SU-DHL-6 (cell line): ENCODE results near the gene VARS2.

ENCODE experiments used
- H2AFZ ChIP-seq: fragments of 200-600 bp; sonication (generic); 2 replicates; pipeline ENCODE4 v1.6.1; 2014; ENCODE audit warnings: low read depth, mild to moderate bottlenecking, moderate library complexity, mixed read lengths, antibody characterized with exemption, low read length; ENCODE audit not compliant: severe bottlenecking
- H3F3A ChIP-seq: fragments of 200-600 bp; shearing (Covaris generic); 2 replicates; pipeline ENCODE4 v1.6.0; 2016; ENCODE audit warnings: antibody characterized with exemption, mild to moderate bottlenecking; ENCODE audit not compliant: insufficient read depth
- H3K27ac ChIP-seq: fragments of 200-600 bp; sonication (generic); 2 replicates; pipeline ENCODE4 v1.5.1; 2016; ENCODE audit warnings: low read depth, mild to moderate bottlenecking, low read length, moderate library complexity, mixed read lengths
- H3K27me3 ChIP-seq: fragments of 200-600 bp; sonication (generic), shearing (Covaris generic); 2 replicates; pipeline ENCODE4 v1.6.0; 2014; ENCODE audit warnings: mild to moderate bottlenecking, low read length
- H3K36me3 ChIP-seq: fragments of 200-600 bp; sonication (generic); 2 replicates; pipeline ENCODE4 v1.6.1; 2014; ENCODE audit warnings: mild to moderate bottlenecking, low read length, mixed read lengths
- H3K4me2 ChIP-seq: fragments of 300-600, 200-600 bp; shearing (Covaris generic), sonication (generic); 2 replicates; pipeline ENCODE4 v1.6.0; 2014; ENCODE audit warnings: low read length, low read depth, mild to moderate bottlenecking; ENCODE audit not compliant: poor library complexity, severe bottlenecking
- H3K4me3 ChIP-seq: fragments of 200-600 bp; sonication (generic); 2 replicates; pipeline ENCODE4 v1.5.1; 2014; ENCODE audit warnings: antibody characterized with exemption, low read length, mild to moderate bottlenecking, mixed read lengths; ENCODE audit not compliant: insufficient read depth, poor library complexity, severe bottlenecking
- H3K79me2 ChIP-seq: fragments of 200-600 bp; sonication (generic); 2 replicates; pipeline ENCODE4 v1.6.1; 2014; ENCODE audit warnings: mild to moderate bottlenecking, low read length, moderate library complexity; ENCODE audit not compliant: insufficient read depth
- H3K9ac ChIP-seq: fragments of 200-600 bp; sonication (generic); 2 replicates; pipeline ENCODE4 v1.7.0; 2014; ENCODE audit warnings: mild to moderate bottlenecking, low read length
- H3K9me2 ChIP-seq: fragments of 200-600 bp; sonication (generic); replicated peaks from 2 replicates; pipeline ENCODE4 v1.6.1; 2014; ENCODE audit warnings: low read length; ENCODE audit not compliant: insufficient read depth
- H3K9me3 ChIP-seq: fragments of 200-600 bp; sonication (generic); 2 replicates; pipeline ENCODE4 v1.6.1; 2014; ENCODE audit warnings: low read length, mixed read lengths; ENCODE audit not compliant: insufficient read depth
- H4K20me1 ChIP-seq: fragments of 200-600 bp; sonication (generic); 2 replicates; pipeline ENCODE4 v1.6.1; 2014; ENCODE audit warnings: low read depth, mild to moderate bottlenecking, antibody characterized with exemption, low read length, moderate library complexity, mixed read lengths
- EZH2phosphoT487 ChIP-seq: fragments of 200-600 bp; sonication (generic), shearing (Covaris generic); conservative IDR thresholded peaks from 2 replicates; pipeline ENCODE4 v1.6.1; 2018; ENCODE audit warnings: mild to moderate bottlenecking, antibody characterized with exemption, low read length, moderate library complexity, mixed read lengths
- TF ChIP-seq, protein P1 (sequence below): fragments of 200-600 bp; sonication (generic); IDR thresholded peaks from one replicate; pipeline ENCODE4 v1.5.1; 2017; ENCODE audit warnings: antibody characterized with exemption, mild to moderate bottlenecking, low read length, moderate library complexity; ENCODE audit not compliant: insufficient read depth, poor library complexity, severe bottlenecking

Gene VARS2

GRCh38 chr6:30928677-30929076, 14.6 kb downstream of the VARS2 start:
- Histone ChIP-seq H3K4me2 (no peak overlapping the region), H3F3A (no peaks in the 10 kb centered on the region), H4K20me1 (no peaks in the 10 kb centered on the region), H3K79me2 (no peaks in the 10 kb centered on the region), H3K4me3 (no peak overlapping the region), H3K9me3 (no peaks in the 10 kb centered on the region; the same call in 1 of the 2 replicates), H2AFZ (no peak overlapping the region), H3K27me3 (no peaks in the 10 kb centered on the region), H3K9ac (no peak overlapping the region), H3K27ac (no peak overlapping the region), H3K36me3 (peaks cover 14% of the 10 kb centered on the region; the same call in 1 of the 2 replicates), H3K9me2 (no peaks in the 10 kb centered on the region)
- no peak for TF ChIP-seq EZH2phosphoT487
- TF ChIP-seq, protein P1, sequence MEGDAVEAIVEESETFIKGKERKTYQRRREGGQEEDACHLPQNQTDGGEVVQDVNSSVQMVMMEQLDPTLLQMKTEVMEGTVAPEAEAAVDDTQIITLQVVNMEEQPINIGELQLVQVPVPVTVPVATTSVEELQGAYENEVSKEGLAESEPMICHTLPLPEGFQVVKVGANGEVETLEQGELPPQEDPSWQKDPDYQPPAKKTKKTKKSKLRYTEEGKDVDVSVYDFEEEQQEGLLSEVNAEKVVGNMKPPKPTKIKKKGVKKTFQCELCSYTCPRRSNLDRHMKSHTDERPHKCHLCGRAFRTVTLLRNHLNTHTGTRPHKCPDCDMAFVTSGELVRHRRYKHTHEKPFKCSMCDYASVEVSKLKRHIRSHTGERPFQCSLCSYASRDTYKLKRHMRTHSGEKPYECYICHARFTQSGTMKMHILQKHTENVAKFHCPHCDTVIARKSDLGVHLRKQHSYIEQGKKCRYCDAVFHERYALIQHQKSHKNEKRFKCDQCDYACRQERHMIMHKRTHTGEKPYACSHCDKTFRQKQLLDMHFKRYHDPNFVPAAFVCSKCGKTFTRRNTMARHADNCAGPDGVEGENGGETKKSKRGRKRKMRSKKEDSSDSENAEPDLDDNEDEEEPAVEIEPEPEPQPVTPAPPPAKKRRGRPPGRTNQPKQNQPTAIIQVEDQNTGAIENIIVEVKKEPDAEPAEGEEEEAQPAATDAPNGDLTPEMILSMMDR: no peak

- H3K79me2 ChIP-seq: no peaks in the 10 kb centered on the region
- TF ChIP-seq EZH2phosphoT487: no peak
- TF ChIP-seq, protein P1: no peak
- H3K9ac ChIP-seq: no peak overlapping the region
- no peak overlapping the region for H3K27ac ChIP-seq
- H2AFZ ChIP-seq: no peak overlapping the region
- no peaks in the 10 kb centered on the region for H3K9me2 ChIP-seq
- H3K9me3 ChIP-seq: no peaks in the 10 kb centered on the region; the same call in 1 of the 2 replicates
- no peak overlapping the region for H3K4me2 ChIP-seq
- no peaks in the 10 kb centered on the region for H3F3A ChIP-seq
- H3K4me3 ChIP-seq: no peak overlapping the region
- H3K27me3 ChIP-seq: no peaks in the 10 kb centered on the region
- H3K36me3 ChIP-seq: peaks cover 12% of the 10 kb centered on the region; the same call in 1 of the 2 replicates
- H4K20me1 ChIP-seq: no peaks in the 10 kb centered on the region
Measured at GRCh38 chr6:30930506-30930905, 16.5 kb downstream of the VARS2 start.

DNA sequence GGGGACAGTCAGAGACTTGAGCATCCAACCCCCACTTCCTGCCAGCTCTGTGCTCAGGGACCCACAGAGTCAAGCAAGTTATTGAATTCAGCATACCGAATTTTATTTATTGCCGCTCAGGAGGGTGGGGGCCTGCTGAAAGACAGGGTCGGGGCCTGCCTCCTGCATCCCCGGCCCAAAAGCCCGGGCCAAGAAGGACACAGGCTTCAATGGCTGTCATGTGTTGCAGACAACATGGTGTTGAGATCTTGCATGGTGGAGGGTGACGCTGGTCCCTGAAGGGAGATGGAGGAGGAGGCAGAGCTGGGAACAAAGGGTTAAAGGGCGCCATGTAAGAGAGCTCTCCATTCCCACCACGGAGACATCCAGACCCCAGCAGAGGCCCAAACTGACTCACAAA, 17.2 kb downstream of the VARS2 start:
- Histone ChIP-seq H3K36me3 (peaks cover 12% of the 10 kb centered on the region; the same call in 1 of the 2 replicates), H3K9me2 (no peaks in the 10 kb centered on the region), H4K20me1 (no peaks in the 10 kb centered on the region), H3K9ac (no peak overlapping the region), H3K27me3 (no peaks in the 10 kb centered on the region), H2AFZ (no peak overlapping the region), H3K4me3 (no peak overlapping the region), H3K27ac (no peak overlapping the region), H3K9me3 (no peaks in the 10 kb centered on the region; the same call in 1 of the 2 replicates), H3K79me2 (no peaks in the 10 kb centered on the region), H3F3A (no peaks in the 10 kb centered on the region), H3K4me2 (no peak overlapping the region)
- TF ChIP-seq EZH2phosphoT487: no peak
- TF ChIP-seq, protein P1: no peak
